C4-2B (cell line): ENCODE measurements around the gene CDIPT.

Experiments
- CTCF ChIP-seq: fragments of 450-650 bp; conservative IDR thresholded peaks from 2 replicates; pipeline ENCODE4 v1.5.1; 2017; ENCODE audit warnings: mild to moderate bottlenecking
- ZFX ChIP-seq: fragments of 450-650 bp; IDR thresholded peaks from 2 replicates; pipeline ENCODE4 v1.6.1; 2017

- TF ChIP-seq CTCF (no peak), ZFX (no peak)
Measured at GRCh38 chr16:29906520-29907244, 43.7 kb upstream of the CDIPT start.
